H1 (cell line): ENCODE data around the gene FBXO45. TPM values are rescaled to one million over a fixed set of nuclear protein-coding genes. Genes with fewer than 3 reads are reported as not detected.

Experiments used
- CBX8 ChIP-seq: fragments of 300-800, 300-1000 bp; sonication (generic); IDR thresholded peaks from 2 replicates; pipeline ENCODE4 v1.7.1; 2016; ENCODE audit warnings: low read depth, low read length, borderline replicate concordance
- RNF2 ChIP-seq: fragments of 200-900, 300-1000 bp; sonication (generic); IDR thresholded peaks from 2 replicates; pipeline ENCODE4 v1.7.1; 2016; ENCODE audit warnings: borderline replicate concordance, low read depth, mild to moderate bottlenecking, antibody characterized with exemption, low read length; ENCODE audit not compliant: poor library complexity, severe bottlenecking; ENCODE audit errors: missing control alignments
- SAP30 ChIP-seq: fragments of 300-600 bp; sonication (generic); IDR thresholded peaks from 2 replicates; pipeline ENCODE4 v1.7.1; 2012; ENCODE audit warnings: low read length, moderate library complexity, mild to moderate bottlenecking, inconsistent platforms; ENCODE audit not compliant: insufficient read depth, insufficient replicate concordance
- SIX5 ChIP-seq: IDR thresholded peaks from 2 replicates; pipeline ENCODE4 v1.6.1; 2011; ENCODE audit warnings: mild to moderate bottlenecking, low read depth, low read length
- TBP ChIP-seq: IDR thresholded peaks from 2 replicates; pipeline ENCODE4 v1.6.1; 2011; ENCODE audit warnings: low read depth, low read length, improper control_type of control experiment
- TEAD4 ChIP-seq: IDR thresholded peaks from 2 replicates; pipeline ENCODE4 v1.6.1; 2012; ENCODE audit warnings: low read depth, low read length, inconsistent platforms, mixed read lengths
- polyA plus RNA-seq, 7 experiments: library from polyadenylated mRNA; depleted of rRNA in 3 of 7; stranded (reverse) in 5 of 7; unstranded in 2 of 7; fragments of >200 nt in 5 of 7; fragments of 200-250 nt in 2 of 7; gene quantifications; 1 replicate in 5 of 7; 2 replicates in 1 of 7; 4 replicates in 1 of 7; pipeline versions ENCODE4 v1.2.1 to v1.2.3, GENCODE V29; 2011 to 2013; ENCODE audit warnings: missing spikeins in 2 of 7, mixed read lengths in 2 of 7
- total RNA-seq: library from RNA; stranded (reverse); fragmentation: NEBNext Ultra II Directional; extraction: Animal tissue kit (Norgen Biotek cat#: 25700); gene quantifications from 2 replicates; pipeline ENCODE4 v1.2.1, GENCODE V29; 2021

The FBXO45 gene
- total and polyA plus RNA-seq, 2 of the 8 experiments (the other 6 are each of a cell fraction or from before 2014, with no cell fraction given) = 5.2 to 19.4 TPM

- no peak for TF ChIP-seq RNF2
- no peak for TF ChIP-seq TEAD4
- no peak for TF ChIP-seq SAP30
- TF ChIP-seq TBP = no peak
- no peak for TF ChIP-seq CBX8
- no peak for TF ChIP-seq SIX5
- TF ChIP-seq, all 59 proteins: peak for 0
These were observed 56.4 kb downstream of the FBXO45 start (continued) for GRCh38 chr3:196624907-196625306.
